HCT116 (cell line): ENCODE data around the gene BMP8B.
"Not testable (repeated sequence)": the region's sequence is repeated elsewhere in the genome, so short reads cannot be mapped to it uniquely, and the experiment has no call there.

Experiments used
- CTCF ChIP-seq, 3 experiments: fragments of 200-600 bp in 1 of 3; sonication (generic) in 1 of 3; IDR thresholded peaks in 2 of 3; conservative IDR thresholded peaks in 1 of 3; 2 replicates each; pipeline ENCODE4 v1.5.1; 2012 to 2017; ENCODE audit warnings: low read depth in 2 of 3, low read length in 2 of 3, antibody characterized with exemption in 1 of 3, borderline replicate concordance in 1 of 3, control low read depth in 1 of 3, mild to moderate bottlenecking in 1 of 3, mixed read lengths in 1 of 3, mixed run types in 1 of 3, moderate library complexity in 1 of 3; ENCODE audit not compliant: insufficient read depth in 1 of 3
- ELF1 ChIP-seq: IDR thresholded peaks from 2 replicates; pipeline ENCODE4 v1.6.1; 2012; ENCODE audit warnings: low read depth, borderline replicate concordance
- EZH2 ChIP-seq: fragments of 200-600 bp; sonication (generic); IDR thresholded peaks from 2 replicates; pipeline ENCODE4 v1.6.1; 2017; ENCODE audit warnings: antibody characterized with exemption, mixed run types
- POLR2A ChIP-seq: IDR thresholded peaks from 2 replicates; pipeline ENCODE4 v1.7.0; 2011; ENCODE audit warnings: borderline replicate concordance; ENCODE audit not compliant: insufficient read depth, insufficient read length; ENCODE audit errors: extremely low read depth
- RAD21 ChIP-seq: IDR thresholded peaks from 2 replicates; pipeline ENCODE4 v1.6.1; 2012; ENCODE audit warnings: low read depth, mild to moderate bottlenecking
- ZNF274 ChIP-seq: fragments of 200-500 bp; sonication (Bioruptor generic); IDR thresholded peaks from 2 replicates; pipeline ENCODE4 v1.6.1; 2014; ENCODE audit warnings: mild to moderate bottlenecking, low read depth, low read length, inconsistent platforms

- TF ChIP-seq CTCF (IDR thresholded peaks at IDR 0.05 in 2 of 3, conservative IDR thresholded peaks at IDR 0.05 in 1 of 3; ENCODE audit: borderline replicate concordance in 1 of 3, insufficient read depth in 1 of 3, low read depth in 2 of 3, low read length in 2 of 3); POLR2A; EZH2; RAD21; ZNF274; ELF1: not testable (repeated sequence)
These were observed 13.5 kb downstream of the BMP8B start for GRCh38 chr1:39775141-39775540.
